SH-SY5Y (cell line): ENCODE results near the gene SEMA4A.

Experiments used
- GATA2 ChIP-seq: IDR thresholded peaks from 2 replicates; pipeline ENCODE4 v1.6.1; 2011; ENCODE audit warnings: mild to moderate bottlenecking, low read depth, low read length
- GATA3 ChIP-seq: IDR thresholded peaks from 2 replicates; pipeline ENCODE4 v1.6.1; 2011; ENCODE audit warnings: low read depth, mild to moderate bottlenecking, low read length, moderate library complexity

The SEMA4A gene

DNA sequence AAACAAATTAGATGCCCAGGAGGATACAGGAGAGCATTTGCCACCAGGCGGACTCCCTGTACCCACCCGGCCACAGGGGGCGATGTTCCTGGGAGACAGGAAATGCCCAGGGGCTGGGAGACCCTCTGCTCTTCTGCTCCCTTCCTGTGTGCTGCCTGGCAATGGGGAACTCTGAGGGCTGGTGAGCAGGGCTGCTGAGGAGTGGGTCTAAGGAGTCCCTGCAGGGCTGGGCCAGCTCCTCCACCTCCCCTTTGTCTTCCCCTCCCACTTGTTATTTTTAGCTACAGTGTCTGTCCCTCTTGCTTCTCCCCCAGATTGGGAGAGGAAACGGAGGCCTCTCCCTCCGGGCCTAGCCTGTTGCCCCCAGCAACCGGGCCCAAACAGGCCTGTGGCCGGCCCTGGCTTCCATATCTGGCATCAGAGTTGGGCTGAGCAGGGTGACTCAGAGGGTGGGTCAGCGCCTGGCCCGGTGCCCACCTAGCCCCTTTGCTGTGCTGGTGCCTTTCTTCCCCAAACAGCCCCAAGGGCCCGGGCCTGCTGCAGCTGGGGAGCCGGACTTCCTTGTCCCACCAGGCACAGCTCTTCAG, 27.2 kb upstream of the SEMA4A start:
- no peak for TF ChIP-seq GATA3
- TF ChIP-seq GATA2, result peak; percentile 91

GRCh38 chr1:156126630-156127534, 26.5 kb upstream of the SEMA4A start:
- no peak for TF ChIP-seq GATA2
- no peak for TF ChIP-seq GATA3

DNA sequence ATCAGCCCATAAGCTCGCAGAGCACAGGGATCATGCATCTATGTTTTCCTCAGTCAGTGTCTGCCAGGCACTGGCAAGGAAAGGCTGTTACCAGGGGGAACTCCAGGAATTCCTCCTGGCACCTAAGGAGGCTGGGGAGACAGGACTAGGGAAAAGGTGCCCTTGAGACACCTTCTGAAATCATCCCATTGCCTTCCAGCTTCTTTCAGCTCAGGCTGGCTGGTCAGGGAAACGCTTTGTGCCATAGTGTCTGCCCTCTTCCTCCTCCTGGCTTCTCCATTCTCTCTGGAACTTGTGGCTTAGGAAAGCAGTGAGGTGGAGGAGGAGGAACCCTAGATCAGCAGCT, 25.1 kb upstream of the SEMA4A start:
- TF ChIP-seq GATA3 (no peak), GATA2 (no peak)

- no peak for TF ChIP-seq GATA2
- TF ChIP-seq GATA3, result no peak
These were observed 24.5 kb upstream of the SEMA4A start for GRCh38 chr1:156128654-156129597.

DNA sequence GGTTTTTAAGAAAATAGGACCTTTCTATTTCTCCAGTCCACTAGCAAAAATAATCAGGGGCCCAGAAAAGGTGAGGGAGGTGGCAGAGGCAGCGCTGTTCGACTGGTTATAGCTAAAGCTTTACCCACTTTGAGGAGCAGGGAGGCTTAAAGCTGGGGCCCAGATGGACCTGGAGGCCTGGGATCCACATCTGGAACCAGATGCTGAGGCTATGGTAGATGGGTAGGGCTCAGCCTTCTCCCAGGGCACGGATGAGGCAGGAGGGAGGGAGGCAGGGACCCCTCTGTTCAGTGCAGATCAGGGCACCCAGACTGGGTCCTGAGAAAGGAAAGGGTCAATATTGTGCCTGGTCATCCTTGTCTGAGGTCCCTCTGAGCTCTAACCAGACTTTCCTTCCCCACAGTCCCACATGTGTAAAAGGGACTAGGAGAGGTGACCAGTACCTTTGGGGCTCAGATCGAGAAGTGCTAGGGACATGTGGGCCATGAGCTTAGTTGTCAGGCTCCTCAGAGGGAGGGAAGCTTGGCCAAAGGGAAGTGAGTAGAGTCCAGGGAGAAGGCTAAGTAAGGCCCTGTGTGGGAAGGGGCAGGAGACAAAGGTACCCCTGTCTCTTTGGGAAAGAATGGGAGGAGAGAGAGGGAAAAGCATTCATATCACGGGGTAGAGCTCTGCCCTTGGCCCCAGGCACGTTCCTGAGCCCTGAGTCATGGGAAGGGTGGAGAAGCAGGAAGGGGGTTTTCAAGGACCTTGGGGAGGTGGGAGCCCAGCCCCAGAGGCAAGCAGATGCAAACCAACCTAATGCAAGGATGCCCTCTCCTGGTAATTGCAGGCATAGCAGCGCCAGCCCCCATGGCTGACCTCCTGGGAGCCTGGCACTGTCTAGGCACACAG, 23.5 kb upstream of the SEMA4A start:
- TF ChIP-seq GATA2, result no peak
- no peak for TF ChIP-seq GATA3

DNA sequence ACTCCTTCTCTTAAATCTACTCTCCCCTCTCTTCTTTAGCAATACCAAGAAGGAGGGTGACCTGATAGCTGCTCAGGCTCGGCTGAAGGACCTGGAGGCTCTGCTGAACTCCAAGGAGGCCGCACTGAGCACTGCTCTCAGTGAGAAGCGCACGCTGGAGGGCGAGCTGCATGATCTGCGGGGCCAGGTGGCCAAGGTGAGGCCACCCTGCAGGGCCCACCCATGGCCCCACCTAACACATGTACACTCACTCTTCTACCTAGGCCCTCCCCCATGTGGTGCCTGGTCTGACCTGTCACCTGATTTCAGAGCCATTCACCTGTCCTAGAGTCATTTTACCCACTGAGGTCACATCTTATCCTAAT, 22.8 kb upstream of the SEMA4A start:
- TF ChIP-seq GATA2 (no peak), GATA3 (no peak)

DNA sequence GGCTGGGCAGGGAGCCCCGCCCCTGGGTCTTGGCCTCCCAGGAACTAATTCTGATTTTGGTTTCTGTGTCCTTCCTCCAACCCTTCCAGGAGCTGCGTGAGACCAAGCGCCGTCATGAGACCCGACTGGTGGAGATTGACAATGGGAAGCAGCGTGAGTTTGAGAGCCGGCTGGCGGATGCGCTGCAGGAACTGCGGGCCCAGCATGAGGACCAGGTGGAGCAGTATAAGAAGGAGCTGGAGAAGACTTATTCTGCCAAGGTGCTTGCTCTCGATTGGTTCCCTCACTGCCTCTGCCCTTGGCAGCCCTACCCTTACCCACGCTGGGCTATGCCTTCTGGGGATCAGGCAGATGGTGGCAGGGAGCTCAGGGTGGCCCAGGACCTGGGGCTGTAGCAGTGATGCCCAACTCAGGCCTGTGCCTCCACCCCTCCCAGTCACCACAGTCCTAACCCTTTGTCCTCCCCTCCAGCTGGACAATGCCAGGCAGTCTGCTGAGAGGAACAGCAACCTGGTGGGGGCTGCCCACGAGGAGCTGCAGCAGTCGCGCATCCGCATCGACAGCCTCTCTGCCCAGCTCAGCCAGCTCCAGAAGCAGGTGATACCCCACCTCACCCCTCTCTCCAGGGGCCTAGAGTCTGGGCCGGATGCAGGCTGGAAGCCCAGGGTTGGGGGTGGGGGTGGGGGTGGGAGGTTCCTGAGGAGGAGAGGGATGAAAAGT, 18.5 kb upstream of the SEMA4A start:
- no peak for TF ChIP-seq GATA2
- no peak for TF ChIP-seq GATA3

DNA sequence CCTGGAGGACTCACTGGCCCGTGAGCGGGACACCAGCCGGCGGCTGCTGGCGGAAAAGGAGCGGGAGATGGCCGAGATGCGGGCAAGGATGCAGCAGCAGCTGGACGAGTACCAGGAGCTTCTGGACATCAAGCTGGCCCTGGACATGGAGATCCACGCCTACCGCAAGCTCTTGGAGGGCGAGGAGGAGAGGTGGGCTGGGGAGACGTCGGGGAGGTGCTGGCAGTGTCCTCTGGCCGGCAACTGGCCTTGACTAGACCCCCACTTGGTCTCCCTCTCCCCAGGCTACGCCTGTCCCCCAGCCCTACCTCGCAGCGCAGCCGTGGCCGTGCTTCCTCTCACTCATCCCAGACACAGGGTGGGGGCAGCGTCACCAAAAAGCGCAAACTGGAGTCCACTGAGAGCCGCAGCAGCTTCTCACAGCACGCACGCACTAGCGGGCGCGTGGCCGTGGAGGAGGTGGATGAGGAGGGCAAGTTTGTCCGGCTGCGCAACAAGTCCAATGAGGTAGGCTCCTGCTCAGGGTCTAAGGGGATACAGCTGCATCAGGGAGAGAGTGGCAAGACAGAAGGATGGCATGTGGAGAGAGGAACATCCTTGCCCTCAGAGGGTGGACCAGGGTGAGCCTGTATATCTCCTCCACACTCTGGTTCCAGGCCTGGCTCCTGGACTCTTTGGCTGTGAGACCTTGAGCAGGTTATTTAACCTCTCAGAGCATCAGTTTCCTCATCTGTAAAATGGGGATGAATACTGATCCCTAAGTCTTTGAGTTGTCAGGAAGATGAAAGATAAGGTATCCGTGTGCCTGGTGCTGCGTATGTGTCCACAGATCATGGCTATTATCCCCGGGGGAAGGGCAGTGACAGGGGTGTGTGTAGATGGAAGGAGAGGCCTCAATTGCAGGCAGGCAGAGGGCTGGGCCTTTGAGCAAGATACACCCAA, 17.2 kb upstream of the SEMA4A start:
- TF ChIP-seq GATA3 (no peak), GATA2 (no peak)

DNA sequence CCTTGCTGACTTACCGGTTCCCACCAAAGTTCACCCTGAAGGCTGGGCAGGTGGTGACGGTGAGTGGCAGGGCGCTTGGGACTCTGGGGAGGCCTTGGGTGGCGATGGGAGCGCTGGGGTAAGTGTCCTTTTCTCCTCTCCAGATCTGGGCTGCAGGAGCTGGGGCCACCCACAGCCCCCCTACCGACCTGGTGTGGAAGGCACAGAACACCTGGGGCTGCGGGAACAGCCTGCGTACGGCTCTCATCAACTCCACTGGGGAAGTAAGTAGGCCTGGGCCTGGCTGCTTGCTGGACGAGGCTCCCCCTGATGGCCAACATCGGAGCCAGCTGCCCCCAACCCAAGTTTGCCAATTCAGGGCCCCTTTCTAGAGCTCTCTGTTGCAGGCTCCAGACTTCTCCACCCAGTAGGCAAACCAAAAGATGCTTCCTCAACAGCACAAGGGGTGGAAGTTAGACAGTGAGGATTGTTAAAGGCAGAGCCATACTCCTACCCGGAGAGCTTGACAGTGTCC, 16.4 kb upstream of the SEMA4A start:
- no peak for TF ChIP-seq GATA3
- TF ChIP-seq GATA2, result no peak

DNA sequence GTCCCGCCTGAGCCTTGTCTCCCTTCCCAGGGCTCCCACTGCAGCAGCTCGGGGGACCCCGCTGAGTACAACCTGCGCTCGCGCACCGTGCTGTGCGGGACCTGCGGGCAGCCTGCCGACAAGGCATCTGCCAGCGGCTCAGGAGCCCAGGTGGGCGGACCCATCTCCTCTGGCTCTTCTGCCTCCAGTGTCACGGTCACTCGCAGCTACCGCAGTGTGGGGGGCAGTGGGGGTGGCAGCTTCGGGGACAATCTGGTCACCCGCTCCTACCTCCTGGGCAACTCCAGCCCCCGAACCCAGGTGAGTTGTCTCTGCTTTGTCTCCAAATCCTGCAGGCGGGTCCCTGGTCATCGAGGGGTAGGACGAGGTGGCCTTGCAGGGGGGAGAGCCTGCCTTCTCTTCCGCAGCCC, 14.9 kb upstream of the SEMA4A start:
- TF ChIP-seq GATA3 (no peak), GATA2 (no peak)

GRCh38 chr1:156140879-156141707, 12.3 kb upstream of the SEMA4A start:
- TF ChIP-seq GATA3 (no peak), GATA2 (no peak)
